NK-92 treated with Interleukin-12 subunit alpha and Interleukin-12 subunit beta, amount 100 ng/mL, for 24 hours (cell line): Measurements from ENCODE around the gene PSMC3IP.

Experiments
- DNase-seq: peaks from one replicate; lab custom pipeline; 2025; lab: John Stamatoyannopoulos, UW

Gene PSMC3IP

GRCh38 chr17:42537826-42538451 is 39.6 kb downstream of the PSMC3IP start:
- DNase-seq = no peak

- no peak for DNase-seq
Measured at GRCh38 chr17:42537156-42537805, 40.2 kb downstream of the PSMC3IP start.

- peak; percentile 79 for DNase-seq
Measured at GRCh38 chr17:42536372-42537155, 41.0 kb downstream of the PSMC3IP start.

- peak; percentile 91 for DNase-seq
Measured at GRCh38 chr17:42536048-42536371, 41.5 kb downstream of the PSMC3IP start, which contains the start of gene NAGLU. NAGLU (plus strand) TSS chr17:42536241; CDS start chr17:42536273, 32 bp downstream.

GRCh38 chr17:42535155-42536047 is 42.1 kb downstream of the PSMC3IP start:
- DNase-seq = no peak

- peak; percentile 36 for DNase-seq
Measured at GRCh38 chr17:42531455-42532354, 45.8 kb downstream of the PSMC3IP start.

- DNase-seq = no peak
Measured at GRCh38 chr17:42530952-42531454, 46.5 kb downstream of the PSMC3IP start.

- DNase-seq = no peak
Measured at GRCh38 chr17:42529061-42529460, 48.5 kb downstream of the PSMC3IP start.

- no peak for DNase-seq
Measured at GRCh38 chr17:42527932-42528331, 49.6 kb downstream of the PSMC3IP start.

- DNase-seq = no peak
Measured at GRCh38 chr17:42526031-42526444, 51.5 kb downstream of the PSMC3IP start.

- no peak for DNase-seq
Measured at GRCh38 chr17:42525221-42525620, 52.3 kb downstream of the PSMC3IP start.

- no peak for DNase-seq
Measured at GRCh38 chr17:42522798-42523278, 54.7 kb downstream of the PSMC3IP start.
